Astrocyte of the hippocampus (primary cell): Measurements from ENCODE around the gene PKD1.

ENCODE experiments used
- DNase-seq: peaks from one replicate; pipeline ENCODE4 v3.0.0; 2011; ENCODE audit warnings: low read depth, low spot score

PKD1 gene

DNA sequence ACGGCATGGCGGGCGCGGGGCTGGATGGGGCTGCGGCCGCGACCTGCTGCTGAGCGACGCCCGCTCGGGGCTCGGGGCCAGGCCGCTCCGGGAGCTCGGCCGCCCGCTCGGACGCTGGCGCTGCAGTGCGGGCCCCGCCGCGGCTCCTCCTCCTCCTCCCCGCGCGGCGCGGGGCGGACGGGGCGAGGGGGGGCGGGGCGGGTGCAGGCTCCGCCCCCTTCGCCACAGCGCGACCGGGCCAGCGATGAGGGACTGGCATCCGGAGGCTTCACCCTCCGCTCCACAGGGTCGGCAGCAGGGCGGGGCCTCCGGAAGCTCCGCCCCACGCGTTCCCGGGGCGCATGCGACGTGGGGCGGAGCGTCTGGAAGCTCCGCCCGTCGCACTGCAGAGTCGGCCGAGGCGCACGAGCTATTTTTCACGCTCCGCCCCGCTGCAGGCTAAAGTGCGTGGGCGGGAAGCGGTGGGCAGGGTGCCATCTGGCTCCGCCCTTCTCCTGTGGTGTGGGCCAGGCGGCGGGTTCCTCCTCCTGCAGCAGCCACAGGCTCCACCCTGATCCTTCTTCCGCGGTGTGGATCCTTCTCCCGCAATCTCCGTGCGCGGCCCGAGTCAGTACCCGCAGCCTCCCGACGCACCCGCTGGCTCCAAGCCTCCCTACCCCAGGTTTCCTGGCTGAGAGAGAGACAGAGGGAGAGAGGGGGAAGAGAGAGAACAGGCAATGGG is at the start of gene PKD1:
Gene PKD1 (minus strand): TSS at position 129 of the 721 bp plus-strand sequence. CDS start 209 bp downstream, outside the sequence.
- DNase-seq: peak; percentile 98

- no peak for DNase-seq
Observed at GRCh38 chr16:2184962-2185361, 49.3 kb upstream of the PKD1 start.

- no peak for DNase-seq
Observed at GRCh38 chr16:2184346-2184745, 48.6 kb upstream of the PKD1 start.

GRCh38 chr16:2183671-2184070 is 48.0 kb upstream of the PKD1 start:
- no peak for DNase-seq

DNA sequence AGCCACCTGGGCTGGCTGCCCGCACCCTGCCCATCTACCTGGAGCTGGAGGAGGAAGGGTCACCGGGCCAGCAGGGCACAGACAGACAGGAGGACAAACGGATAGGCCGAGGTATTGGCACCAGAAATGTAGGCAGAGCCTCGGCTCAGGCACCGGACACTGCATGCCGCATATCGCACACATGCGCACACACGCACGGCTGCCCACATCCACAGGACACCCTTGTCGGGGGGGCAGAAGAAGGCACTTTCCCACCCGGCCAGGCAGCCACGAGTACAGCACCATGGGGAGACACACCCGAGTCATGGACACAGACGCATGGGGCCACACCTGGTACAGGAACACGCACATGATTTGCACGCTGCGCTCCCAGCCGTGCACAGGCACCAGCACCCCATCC is 46.3 kb upstream of the PKD1 start:
- no peak for DNase-seq

- DNase-seq: no peak
Observed at GRCh38 chr16:2180962-2181923, 45.5 kb upstream of the PKD1 start.

DNA sequence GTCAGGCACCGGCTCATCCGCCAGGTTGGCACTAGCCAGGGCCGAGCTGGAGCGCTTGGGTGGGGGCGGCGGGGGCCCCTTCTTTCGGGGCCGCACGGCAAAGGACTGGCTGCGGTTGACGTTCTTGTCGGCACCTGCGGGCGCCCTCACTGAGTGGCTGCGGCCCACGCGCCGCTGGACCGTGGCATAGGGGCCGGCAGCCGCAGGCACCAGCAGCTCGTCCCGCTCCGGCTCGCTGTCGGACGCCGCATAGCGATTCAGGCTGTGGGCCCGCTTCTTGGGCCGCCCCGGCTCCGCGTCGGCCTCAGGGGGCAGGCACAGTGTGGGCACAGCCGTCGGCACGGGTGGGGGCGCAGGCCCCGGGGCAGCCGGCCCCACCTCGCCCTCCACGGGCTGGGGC is 44.8 kb upstream of the PKD1 start:
- no peak for DNase-seq

- DNase-seq: no peak
Observed at GRCh38 chr16:2179576-2179975, 43.9 kb upstream of the PKD1 start.

GRCh38 chr16:2179107-2179501 is 43.4 kb upstream of the PKD1 start:
- DNase-seq: no peak

- DNase-seq: peak; percentile 61
Observed at GRCh38 chr16:2178321-2179106, 42.8 kb upstream of the PKD1 start.

- no peak for DNase-seq
Observed at GRCh38 chr16:2177561-2177960, 41.9 kb upstream of the PKD1 start.

- DNase-seq: no peak
Observed at GRCh38 chr16:2177101-2177500, 41.4 kb upstream of the PKD1 start.

DNA sequence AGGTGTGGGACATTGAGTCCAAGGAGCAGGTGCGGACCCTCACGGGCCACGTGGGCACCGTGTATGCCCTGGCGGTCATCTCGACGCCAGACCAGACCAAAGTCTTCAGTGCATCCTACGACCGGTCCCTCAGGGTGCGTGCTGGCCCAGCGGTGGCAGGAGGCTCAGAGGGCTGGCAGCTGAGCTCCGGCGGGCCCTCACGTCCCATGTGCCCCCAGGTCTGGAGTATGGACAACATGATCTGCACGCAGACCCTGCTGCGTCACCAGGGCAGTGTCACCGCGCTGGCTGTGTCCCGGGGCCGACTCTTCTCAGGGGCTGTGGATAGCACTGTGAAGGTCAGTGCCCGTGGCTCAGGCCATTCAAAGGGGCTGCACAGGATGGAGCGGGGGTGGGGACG is 40.3 kb upstream of the PKD1 start:
- no peak for DNase-seq

DNA sequence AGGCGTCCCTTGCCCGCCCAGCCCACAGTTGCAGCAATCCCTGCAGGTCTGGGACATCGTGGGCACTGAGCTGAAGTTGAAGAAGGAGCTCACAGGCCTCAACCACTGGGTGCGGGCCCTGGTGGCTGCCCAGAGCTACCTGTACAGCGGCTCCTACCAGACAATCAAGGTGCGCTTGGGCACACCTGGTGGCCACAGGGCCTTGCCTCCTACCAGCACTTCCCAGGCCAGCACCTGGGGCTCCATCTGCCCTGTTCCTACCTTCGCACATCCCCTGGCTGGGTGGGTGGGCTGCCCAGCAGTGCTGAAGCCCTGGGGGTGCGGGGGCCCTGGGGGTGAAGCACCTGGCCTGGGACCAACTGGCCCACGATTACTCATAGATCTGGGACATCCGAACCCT is 39.8 kb upstream of the PKD1 start:
- DNase-seq: no peak

- DNase-seq: no peak
Observed at GRCh38 chr16:2174396-2175131, 38.9 kb upstream of the PKD1 start.

- no peak for DNase-seq
Observed at GRCh38 chr16:2173916-2174315, 38.2 kb upstream of the PKD1 start.

DNA sequence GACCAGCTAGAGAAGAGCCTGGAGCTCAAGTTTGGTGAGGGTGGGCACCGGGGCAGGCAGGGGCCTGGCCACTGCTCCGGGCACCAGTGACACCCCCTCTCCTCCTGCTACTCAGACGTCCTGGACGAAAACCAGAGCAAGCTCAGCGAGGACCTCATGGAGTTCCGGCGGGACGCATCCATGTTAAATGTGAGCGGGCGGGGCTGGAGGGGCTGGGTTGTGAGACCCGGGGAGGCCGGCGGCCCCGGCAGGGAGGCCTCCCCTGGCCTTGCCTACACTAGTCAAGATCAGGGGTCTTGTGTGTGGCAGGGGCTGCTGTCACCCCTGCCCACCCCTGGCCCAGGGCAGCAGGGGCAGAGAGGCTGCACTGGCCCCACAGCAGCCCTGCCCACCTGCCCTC is 37.7 kb upstream of the PKD1 start:
- no peak for DNase-seq

GRCh38 chr16:2172688-2173335 is 37.1 kb upstream of the PKD1 start:
- DNase-seq: no peak

DNA sequence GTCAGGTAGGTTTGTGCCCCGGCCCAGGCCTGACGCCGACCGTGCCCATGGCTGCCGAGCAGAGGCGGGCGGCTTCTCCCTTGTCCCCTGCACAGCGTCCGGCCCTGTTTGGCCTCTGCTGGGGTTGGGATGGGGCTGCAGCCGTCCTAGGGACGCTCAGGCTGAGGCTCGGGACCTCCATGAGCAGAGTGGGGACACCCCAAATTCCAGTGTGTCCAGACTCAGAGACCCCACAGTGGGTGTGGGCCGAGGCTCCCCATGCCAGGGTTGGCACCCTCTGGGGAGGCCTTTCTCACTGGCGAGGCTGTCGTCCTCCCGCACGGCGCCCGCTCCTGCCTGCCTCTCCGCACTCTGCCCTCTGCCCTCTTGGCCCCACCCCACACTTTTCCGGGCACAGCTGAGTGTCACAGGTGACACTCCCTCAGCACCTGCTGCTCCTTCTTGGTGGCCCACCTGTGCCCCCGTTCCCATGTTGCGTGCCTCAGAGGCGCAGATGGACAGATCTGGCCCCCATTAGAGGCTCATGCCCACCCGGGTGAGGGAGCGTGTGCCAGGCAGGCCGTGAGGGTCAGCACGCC is 36.0 kb upstream of the PKD1 start:
- DNase-seq: no peak
